Measurements from ENCODE around the gene HUWE1.
"Not testable (repeated sequence)": the region's sequence is repeated elsewhere in the genome, so short reads cannot be mapped to it uniquely, and the experiment has no call there.

The HUWE1 gene

DNA sequence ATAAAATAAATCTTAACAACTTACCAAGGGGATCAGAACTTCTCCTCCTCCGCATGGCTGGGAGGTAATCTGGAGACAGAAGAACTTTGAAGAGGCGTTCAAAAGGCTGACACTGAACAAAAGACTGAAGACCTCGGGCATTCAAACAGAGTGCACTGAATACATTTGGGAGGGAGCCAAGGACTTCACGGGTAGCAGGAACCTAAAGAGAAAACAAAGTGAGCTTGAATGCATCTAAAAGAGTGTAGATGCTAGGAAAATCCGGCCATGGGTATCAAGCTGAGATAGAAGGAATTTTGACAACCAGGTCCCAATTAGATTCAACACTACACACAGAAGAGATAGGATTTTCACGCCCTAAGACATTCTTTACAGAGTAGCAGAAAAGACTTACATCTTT lies 69.6 kb downstream of the HUWE1 start:
- in situ Hi-C loops (cut with MboI; ENCODE audit: low sequenced_read_pairs), result no loop called here

DNA sequence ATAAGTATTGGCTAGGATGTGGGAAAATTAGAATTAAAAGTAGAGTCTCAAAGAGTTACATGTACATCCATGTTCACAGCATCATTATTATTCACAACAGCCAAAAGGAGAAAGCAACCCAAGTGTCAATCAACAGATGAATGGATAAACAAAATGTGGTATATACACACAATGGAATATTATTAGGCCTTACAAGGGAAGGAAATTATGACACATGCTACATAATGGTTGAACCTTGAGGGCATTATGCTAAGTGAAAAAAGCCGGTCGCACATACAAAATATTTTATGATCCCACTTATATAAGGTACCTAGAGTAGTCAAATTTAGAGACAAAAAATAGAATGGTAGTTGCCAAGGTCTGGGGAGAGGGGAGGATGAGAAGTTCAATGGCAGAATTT lies 80.1 kb downstream of the HUWE1 start:
- in situ Hi-C loops (cut with MboI; ENCODE audit: low sequenced_read_pairs), result no loop called here

DNA sequence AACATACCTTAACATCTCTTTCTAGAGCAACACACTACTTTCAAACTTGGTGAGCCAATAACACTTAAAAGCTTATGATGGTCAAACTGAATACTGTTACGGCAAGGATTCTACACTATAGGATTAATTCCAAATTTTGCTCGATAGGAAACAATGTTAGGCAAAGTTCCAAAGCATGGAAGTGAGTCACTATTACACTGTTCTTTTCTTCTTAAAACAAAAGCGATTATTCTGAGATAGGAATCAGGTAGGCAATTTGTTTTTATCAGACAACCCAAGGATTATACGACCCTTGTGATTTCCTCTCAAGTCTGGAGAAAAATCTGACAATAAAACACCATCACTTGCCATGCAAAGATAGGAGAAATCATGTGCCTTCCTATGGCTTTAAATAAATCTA lies 81.5 kb downstream of the HUWE1 start:
- in situ Hi-C loops (cut with MboI; ENCODE audit: low sequenced_read_pairs), result no loop called here

DNA sequence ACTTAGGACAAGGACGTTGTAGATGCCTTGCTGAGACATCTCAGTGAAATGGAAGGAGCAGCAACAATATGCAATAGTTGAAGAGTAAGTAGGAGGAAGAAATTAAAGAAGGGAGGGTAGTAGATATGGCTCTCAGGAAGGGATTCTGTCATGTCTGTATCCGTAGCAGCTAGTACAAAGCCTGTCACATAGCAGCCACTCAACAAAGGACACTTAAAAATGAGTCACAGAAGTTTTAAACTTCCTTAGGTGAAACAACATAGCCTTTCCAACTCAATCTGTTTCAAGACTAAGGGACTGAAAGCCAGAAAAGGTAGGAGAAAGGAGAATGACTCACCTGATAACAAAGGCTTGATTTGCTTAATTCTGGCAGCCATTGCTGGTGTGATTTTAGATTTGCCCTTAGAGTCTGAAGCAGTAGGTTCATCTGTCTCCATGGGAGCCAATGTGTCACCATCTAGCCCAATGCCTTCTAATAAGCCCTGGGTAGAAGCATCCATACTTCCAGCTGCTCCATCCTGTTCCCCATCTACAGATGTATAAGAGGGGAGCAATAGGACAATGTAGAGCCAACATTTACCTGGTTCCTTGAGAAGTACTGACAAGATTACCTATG lies 86.6 kb downstream of the HUWE1 start:
- in situ Hi-C loops (cut with MboI; ENCODE audit: low sequenced_read_pairs), result no loop called here

DNA sequence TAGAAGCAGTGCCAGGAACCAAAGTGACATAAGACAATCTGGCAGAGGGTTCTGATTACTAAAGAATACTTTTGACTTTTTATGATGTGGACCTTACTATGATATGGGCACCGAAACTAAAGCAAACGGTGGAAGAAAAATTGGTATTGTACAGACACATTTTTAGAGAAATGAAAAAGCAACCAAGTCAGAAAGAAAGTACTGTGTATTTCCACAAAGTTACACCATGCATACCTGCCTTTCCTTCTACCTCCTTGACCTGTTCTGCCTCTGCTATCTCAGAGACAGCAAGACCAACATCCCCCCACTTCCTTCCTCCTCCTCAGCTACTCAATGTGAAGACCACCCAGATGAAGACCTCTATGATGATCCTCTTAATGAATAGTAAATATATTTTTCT lies 88.3 kb downstream of the HUWE1 start:
- in situ Hi-C loops (cut with MboI; ENCODE audit: low sequenced_read_pairs), result no loop called here

DNA sequence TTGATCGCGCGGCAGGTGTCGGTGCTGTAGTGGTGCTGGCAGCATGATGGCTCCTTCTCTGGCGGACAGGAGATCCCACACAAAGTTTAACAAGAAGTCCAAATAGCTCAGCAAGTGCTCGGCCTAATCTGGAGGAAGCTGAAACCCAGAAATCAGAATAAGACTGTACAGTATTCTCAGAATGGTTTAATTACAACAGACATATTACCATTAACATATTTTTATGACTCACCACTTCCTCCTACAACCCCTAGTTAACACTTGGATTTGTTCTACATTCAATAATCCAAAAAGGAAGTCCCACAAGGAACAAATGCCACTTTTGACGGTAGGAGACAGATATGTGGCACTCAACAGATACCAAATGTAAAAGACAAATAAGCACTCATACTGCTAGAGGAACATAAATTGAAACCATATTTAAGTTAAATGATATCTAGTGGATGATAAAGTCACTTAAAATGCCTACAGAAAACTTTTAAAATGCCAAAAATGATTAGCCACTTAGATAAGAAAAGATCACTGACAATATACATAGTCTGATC lies 91.2 kb downstream of the HUWE1 start:
- in situ Hi-C loops (cut with MboI; ENCODE audit: low sequenced_read_pairs), result no loop called here

DNA sequence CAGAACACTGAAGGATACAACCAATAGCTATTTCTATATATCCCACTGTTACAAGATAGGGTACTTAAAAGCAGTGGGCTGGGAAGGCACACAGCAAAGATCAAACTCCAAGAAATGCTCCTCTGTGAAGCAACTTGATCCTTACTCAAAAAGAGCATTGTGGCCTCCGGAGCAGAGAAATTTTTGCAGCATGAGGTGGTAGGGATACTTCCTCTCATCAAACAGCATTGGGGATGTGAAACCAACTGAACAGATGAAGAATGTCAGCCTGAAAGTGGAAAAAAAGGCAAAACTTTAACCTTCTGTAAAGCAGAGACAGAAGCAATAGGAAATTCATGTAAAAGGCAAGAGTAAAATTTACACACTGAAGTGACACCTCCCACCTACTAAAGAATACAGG lies 92.2 kb downstream of the HUWE1 start:
- in situ Hi-C loops (cut with MboI; ENCODE audit: low sequenced_read_pairs), result no loop called here

DNA sequence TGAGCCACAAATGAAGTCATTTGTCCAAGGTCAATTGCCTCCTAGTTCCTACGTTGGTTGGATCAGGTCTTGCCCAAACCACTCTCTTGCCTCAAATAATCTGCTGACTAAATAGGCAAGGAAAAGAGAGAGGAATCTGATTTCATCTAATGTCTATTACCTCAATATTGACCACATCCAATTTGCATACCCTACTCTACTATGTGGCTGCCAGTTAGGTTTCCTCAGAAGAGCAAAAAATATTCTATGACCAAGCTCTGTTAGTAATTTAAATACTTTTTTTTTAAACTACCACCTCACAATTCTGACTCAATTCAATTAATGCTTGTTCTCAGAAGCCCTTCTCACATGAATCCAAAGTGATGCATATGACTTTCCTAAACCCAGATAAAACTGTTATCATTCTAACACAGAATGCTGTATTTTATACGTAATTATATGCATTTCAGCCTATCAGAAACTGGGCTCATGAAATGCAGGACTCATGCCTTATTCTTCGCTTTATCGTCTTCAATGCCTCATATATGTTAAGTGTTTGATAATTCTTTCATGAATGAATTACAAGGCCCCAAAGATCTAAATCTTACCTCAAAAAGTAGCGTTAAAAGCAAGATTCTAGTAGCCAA lies 98.6 kb downstream of the HUWE1 start:
- in situ Hi-C loops (cut with MboI; ENCODE audit: low sequenced_read_pairs), result no loop called here

DNA sequence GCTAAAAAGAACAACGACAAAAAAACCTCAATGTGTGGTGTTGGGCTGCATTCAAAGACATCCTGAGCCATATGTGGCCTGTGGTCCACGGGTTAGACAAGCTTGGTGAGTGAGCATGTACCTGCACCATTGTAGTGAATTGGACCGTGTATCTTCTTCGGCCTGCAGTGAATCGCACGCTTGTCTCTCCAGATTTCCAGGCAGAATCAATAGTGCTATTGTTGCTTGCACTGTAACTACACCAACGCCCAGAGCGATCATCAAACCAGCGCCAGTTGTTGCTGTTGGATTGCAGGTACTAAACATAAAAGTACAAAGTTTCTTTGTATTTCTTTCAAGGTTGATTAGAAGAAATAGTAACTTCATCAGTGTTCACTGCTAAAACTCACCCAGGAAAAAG lies 101.6 kb downstream of the HUWE1 start:
- in situ Hi-C loops (cut with MboI; ENCODE audit: low sequenced_read_pairs), result no loop called here

DNA sequence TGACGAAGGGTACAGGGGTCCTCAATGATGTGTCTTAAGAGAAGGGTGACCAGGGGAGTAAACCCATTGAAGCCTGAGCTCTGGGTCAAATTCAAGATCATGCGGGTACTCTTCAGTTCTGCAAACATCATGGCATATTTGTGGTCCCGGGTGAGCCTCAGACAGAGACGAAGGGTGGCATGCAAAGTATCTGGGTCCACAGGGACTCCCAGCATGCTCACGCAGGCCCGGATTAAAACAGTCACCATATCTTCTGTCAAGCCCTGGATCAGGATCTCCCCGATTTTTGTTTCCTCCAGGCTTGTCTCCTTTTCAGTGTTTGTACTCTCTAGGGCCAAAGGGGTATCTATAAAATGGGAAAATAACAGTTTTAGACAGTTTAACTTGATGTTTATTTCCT lies 102.9 kb downstream of the HUWE1 start:
- in situ Hi-C loops (cut with MboI; ENCODE audit: low sequenced_read_pairs), result no loop called here

DNA sequence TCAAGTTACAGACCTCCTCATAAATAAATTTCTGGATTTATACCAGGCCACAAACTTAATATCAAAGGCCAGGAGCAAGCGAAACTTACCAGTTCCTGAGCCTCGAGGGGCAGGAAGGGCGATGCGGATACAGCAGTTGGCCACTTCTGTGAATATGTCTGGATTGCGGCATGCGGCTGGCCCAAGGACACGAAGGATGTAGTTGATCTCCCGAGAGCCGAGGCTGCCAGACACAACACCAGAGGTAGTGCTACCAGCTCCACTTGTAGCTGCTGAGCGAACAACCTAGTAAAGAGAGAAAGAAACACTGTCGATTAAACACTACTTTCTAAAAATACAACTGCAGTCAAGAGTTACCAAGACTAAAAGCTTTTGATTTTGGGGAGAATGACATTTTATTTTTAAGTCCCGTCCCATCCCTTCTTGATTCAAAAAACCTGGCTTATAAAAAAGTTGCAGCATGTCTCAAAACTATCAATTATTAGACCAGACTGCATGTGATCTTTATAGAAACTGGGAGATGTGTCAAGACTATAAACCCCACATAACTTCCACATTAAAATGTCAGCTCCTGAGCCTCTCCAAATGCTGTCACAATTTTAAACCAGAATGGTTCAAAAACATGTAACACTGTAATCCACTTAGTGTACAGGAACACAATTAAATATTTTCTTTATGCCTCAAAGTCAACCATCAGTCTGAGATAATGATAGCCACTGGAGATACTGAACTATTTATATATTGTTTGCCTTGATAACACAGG lies 105.6 kb downstream of the HUWE1 start:
- in situ Hi-C loops (cut with MboI; ENCODE audit: low sequenced_read_pairs), result no loop called here

DNA sequence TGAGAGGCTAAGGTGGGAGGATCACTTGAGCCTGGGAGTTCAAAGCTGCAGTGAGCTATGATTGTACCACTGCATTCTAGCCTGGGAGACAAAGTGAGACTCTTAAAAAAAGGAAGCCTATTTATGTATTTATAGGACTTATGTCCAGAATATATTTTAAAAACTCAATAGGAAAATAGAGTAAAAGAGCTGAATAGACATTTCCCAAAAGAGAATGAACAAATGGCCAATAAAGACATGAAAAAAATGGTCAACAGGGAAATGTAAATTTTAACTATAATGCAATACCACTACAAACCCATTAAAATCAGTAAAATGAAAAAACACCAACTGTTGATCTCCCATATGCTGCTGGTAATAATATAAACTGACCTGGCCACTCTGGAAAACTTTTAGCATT lies 115.0 kb downstream of the HUWE1 start:
- in situ Hi-C loops (cut with MboI; ENCODE audit: low sequenced_read_pairs), result no loop called here

DNA sequence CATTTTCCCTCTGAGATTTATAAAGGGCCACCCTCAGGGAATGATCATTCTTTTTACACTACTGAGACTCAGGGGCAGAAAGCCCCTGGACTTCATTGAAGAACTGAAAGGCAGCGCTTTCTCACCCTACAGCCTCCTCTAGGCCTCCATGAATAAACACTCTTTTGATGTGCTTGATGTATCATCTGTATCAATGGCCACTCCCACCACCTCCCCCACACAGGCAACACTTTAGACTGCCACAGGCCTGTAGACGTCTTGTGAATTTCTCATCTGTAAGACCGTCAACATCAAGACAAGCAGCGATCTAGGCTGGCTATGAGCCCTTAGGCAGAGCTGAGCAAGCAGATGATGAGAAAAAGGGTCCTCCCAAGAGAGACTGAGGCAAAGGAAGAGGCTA lies 123.2 kb downstream of the HUWE1 start:
- in situ Hi-C loops (cut with MboI; ENCODE audit: low sequenced_read_pairs), result no loop called here

DNA sequence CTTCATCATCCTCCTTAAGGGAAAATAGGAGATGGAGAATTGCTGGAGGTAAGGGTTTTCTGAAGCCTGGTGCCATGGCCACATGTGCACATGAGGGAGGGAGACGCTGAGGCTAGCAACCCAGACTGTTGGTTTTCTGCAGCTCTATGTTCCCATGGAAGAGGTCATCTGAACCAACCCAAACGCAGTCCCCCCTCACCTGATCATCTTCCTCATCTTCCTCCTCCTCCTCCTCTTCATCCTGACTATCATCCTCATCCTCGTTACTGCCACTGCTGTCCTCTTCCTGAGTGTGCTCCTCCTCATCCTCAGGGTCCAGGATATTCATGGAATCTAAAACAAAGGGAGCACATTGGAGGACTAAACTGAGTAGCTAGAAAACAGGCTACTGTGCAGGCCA lies 124.6 kb downstream of the HUWE1 start:
- in situ Hi-C loops (cut with MboI; ENCODE audit: low sequenced_read_pairs), result no loop called here

DNA sequence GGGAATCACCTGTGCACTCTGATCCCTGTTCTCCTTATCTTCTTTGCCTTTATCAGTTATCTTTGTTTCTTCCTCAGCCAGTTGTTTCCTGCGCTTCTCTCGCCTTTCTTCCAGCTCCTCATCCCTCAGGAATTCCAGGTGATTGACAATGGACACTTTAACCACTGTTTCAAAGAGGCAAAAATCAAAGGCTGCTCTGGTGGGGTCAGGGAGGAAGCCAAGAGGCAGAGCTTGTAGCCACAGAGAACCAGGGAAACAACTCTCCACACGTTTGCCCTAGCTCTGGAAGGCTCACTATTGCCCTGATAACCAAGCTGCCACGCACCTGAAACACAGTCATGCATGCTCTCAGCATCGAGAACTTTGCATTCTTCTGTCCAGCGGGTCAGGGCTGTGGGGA lies 127.9 kb downstream of the HUWE1 start:
- in situ Hi-C loops (cut with MboI; ENCODE audit: low sequenced_read_pairs), result no loop called here

DNA sequence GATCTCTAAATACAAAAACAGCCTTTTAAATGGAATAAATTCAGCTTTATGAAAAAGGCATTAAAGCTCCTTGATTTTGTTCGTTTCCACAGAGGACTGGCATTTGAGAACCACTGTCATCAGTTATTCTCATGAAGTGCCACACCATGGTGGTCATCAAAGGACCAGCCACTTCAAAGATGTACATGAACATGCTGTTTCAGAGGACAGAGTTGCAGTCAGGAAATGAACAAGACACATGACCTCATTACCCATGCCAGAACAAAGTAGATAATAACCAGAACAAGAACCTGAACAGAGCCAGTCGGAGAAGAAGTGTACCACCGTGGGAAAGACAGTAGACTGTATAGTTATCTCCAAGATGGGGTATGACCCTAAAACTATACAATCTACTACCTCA lies 129.7 kb downstream of the HUWE1 start:
- in situ Hi-C loops (cut with MboI; ENCODE audit: low sequenced_read_pairs), result no loop called here

DNA sequence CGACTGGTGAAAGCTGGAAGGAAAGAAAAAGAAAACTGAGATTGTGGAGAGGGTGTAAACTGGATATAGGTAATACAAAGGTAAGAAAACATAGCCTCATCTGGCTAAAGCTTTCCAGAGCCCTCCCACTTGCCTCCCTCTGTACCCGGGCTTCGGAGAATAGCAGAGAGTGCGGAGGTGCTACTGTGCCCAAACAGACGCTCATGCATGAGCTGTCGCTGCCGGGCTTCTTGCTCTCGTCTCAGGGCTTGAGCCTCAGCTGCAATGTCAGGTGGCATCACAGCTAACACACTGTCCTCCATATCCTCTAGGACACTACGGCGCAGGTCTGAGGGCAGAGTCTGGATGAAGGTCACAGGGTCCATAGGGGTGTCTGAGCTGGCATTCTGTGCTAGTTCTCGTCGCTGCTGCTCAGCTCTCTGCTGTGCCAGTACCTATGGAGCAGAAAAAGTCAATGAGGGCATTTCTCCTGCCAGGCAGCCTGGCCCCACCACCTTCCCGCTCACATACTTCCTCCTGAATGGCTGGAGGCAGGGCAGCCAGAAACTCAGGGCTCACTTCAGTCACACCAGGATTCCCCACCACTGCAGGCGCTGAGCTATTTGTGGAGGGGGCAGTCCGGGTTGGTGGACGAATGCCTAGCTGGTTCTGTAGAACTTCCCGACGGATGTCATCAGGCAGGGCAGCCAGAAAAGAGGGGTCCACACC lies 135.6 kb downstream of the HUWE1 start:
- in situ Hi-C loops (cut with MboI; ENCODE audit: low sequenced_read_pairs), result no loop called here

DNA sequence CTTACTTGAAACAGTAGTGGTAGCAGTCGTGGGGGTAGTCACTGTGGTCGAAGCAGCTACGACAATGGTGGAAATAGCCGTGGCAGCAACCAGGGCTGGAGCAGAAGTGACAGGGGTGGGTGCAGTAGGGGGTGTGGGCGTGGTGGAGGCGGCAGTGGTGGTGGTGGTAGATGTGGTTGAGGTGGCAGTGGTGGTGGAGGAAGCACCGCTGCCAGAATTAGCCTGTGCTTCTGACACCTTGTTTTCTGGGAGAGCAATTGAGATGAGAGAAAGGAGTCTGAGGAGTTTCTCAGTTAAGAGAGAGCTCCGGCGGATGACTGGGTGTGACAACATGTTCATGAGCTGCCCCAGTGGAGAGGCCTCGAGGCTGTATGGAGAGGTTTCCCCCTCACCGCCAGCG lies 138.9 kb downstream of the HUWE1 start:
- in situ Hi-C loops (cut with MboI; ENCODE audit: low sequenced_read_pairs), result no loop called here

DNA sequence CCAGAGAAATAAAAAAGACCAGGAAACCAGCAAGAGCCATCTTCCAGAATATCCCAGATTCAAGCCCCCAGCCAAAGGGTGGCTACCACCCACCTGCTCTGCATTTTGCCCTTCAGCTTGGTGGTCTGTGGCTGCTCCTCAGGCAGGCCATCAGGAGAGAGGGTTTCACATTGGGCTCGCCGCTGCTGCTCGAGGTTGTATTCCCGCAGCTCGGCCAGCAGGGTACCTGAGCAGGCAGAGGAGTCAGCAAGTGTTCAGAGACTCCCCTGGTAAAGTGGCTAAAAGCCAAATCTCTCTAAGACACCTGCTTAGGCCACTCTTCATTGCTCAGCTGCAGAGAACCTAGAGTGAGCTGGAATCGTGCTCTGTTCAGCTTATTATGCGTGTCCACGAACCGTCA lies 141.6 kb downstream of the HUWE1 start:
- in situ Hi-C loops (cut with MboI; ENCODE audit: low sequenced_read_pairs), result no loop called here

DNA sequence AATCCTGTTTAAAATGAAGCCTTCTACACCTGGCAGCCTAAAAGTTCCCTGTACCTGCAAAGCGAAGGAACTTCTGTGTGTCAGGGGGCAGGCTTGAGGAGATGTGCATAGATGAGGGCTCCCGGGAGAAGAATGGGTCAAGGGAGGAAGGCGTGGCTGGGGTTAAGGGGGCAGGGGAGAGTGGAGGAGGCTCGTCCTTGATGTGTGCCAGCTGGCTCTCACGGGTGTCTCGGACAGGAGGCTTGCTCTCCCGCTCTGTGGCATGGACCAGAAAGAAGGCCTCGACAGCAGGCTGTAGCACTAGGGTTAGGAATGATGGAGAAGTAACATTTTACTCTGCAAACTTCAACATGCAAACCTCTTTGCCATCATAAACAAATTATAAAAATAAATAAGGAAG lies 147.7 kb downstream of the HUWE1 start:
- in situ Hi-C loops (cut with MboI; ENCODE audit: low sequenced_read_pairs), result no loop called here

DNA sequence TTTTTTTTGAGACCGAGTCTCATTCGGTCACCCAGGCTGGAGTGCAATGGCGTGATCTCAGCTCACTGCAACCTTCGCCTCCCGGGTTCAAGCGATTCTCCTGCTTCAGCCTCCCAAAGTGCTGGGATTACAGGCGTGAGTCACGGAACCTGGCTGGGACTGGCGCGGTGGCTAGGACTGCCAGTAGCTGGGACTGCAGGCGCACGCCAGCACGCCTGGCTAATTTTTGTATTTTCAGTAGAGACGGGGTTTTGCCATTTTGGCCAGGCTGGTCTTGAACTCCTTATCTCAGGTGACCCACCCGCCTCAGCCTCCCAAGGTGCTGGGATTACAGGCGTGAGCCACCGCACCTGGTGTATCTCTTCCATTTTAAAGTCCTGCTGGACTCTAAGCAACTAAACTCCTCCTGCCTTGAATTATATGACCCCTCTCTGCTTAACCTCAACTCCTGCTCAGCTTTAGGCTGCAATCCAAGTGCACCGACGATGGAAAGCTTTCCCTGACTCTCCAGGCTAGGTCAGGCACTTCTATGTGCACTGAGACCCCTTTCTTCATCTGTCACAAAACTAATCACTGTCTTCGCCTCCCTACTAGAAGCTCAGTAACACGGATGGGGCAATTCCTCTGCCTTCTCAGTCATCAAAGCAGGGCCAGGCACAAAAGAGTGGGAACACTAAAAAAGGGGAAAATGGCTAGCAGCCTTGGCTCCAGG lies 155.1 kb downstream of the HUWE1 start:
- in situ Hi-C loops (cut with MboI; ENCODE audit: low sequenced_read_pairs), result not testable (repeated sequence)

Measured in hTERT RPE-1 (cell line).